OCI-LY7 (cell line): ENCODE data around the gene FAAH2. TPM values are rescaled to one million over a fixed set of nuclear protein-coding genes. Genes with fewer than 3 reads are reported as not detected.
A peak's percentile ranks its signal among the peaks of the same experiment; 100 is the strongest.

Experiments used
- BruUV-seq: library from RNA; stranded (reverse); fragments of 400-500 nt; replicated peaks from 2 replicates; lab custom pipeline; 2021; lab: Mats Ljungman, UMichigan
- CTCF ChIA-PET: fragments of 300-600 bp; sonication (Branson Sonifier 250); formaldehyde crosslinking; loops from one replicate; lab custom pipeline; 2022; ENCODE audit warnings: antibody characterized with exemption; ENCODE audit not compliant: unreplicated experiment; lab: Charles Lee
- POLR2A ChIA-PET: fragments of 300-600 bp; sonication (Branson Sonifier 250); formaldehyde crosslinking; loops from one replicate; lab custom pipeline; 2022; ENCODE audit warnings: antibody characterized with exemption; lab: Charles Lee
- DNase-seq: peaks from one replicate; pipeline ENCODE4 v3.0.0-alpha.2; 2015; ENCODE audit warnings: low spot score
- H2AFZ ChIP-seq: fragments of 200-600 bp; sonication (generic), shearing (Covaris generic); 2 replicates; pipeline ENCODE4 v1.6.1; 2014; ENCODE audit warnings: mild to moderate bottlenecking, antibody characterized with exemption, low read length, moderate library complexity
- H3K27ac ChIP-seq: fragments of 200-600 bp; sonication (generic); 2 replicates; pipeline ENCODE4 v1.5.1; 2014; ENCODE audit warnings: mixed run types, low read depth, mild to moderate bottlenecking, moderate library complexity, low read length, inconsistent platforms; ENCODE audit not compliant: poor library complexity, severe bottlenecking
- H3K36me3 ChIP-seq: fragments of 200-600 bp; sonication (generic); 2 replicates; pipeline ENCODE4 v1.6.1; 2014; ENCODE audit warnings: mild to moderate bottlenecking, antibody characterized with exemption, low read length, moderate library complexity, mixed read lengths; ENCODE audit not compliant: insufficient read depth
- H3K4me1 ChIP-seq: fragments of 200-600 bp; sonication (generic); 2 replicates; pipeline ENCODE4 v1.5.1; 2014; ENCODE audit warnings: mild to moderate bottlenecking, low read length; ENCODE audit not compliant: insufficient read depth, poor library complexity, severe bottlenecking
- H3K4me2 ChIP-seq: fragments of 200-600 bp; sonication (generic); 2 replicates; pipeline ENCODE4 v1.6.1; 2014; ENCODE audit warnings: mild to moderate bottlenecking, low read length
- H3K4me3 ChIP-seq: fragments of 200-600 bp; sonication (generic); 2 replicates; pipeline ENCODE4 v1.5.1; 2014; ENCODE audit warnings: mild to moderate bottlenecking, low read depth, low read length; ENCODE audit not compliant: poor library complexity, severe bottlenecking
- H3K79me2 ChIP-seq: fragments of 200-600 bp; sonication (generic); 2 replicates; pipeline ENCODE4 v1.6.1; 2016; ENCODE audit warnings: low read depth, mild to moderate bottlenecking, low read length, moderate library complexity, mixed read lengths; ENCODE audit not compliant: insufficient read depth
- H3K9me2 ChIP-seq: fragments of 200-600 bp; sonication (generic); 2 replicates; pipeline ENCODE4 v1.6.1; 2016; ENCODE audit warnings: mild to moderate bottlenecking, low read length, mixed read lengths; ENCODE audit not compliant: insufficient read depth
- H3K9me3 ChIP-seq: fragments of 200-600 bp; sonication (generic); 2 replicates; pipeline ENCODE4 v1.6.1; 2014; ENCODE audit warnings: mild to moderate bottlenecking, mixed run types, low read length, mixed read lengths
- H4K20me1 ChIP-seq: fragments of 200-600 bp; sonication (generic); 2 replicates; pipeline ENCODE4 v1.6.1; 2014; ENCODE audit warnings: mild to moderate bottlenecking, antibody characterized with exemption, low read length, moderate library complexity, mixed read lengths; ENCODE audit not compliant: insufficient read depth
- CTCF ChIP-seq: fragments of 200-600 bp; sonication (generic); conservative IDR thresholded peaks from 2 replicates; pipeline ENCODE4 v1.5.1; 2014; ENCODE audit warnings: mild to moderate bottlenecking, antibody characterized with exemption, low read length, moderate library complexity, mixed read lengths
- EZH2phosphoT487 ChIP-seq: fragments of 200-600 bp; sonication (generic); IDR thresholded peaks from 2 replicates; pipeline ENCODE4 v1.6.1; 2018; ENCODE audit warnings: low read depth, borderline replicate concordance, mild to moderate bottlenecking, mixed run types, antibody characterized with exemption, low read length, moderate library complexity, mixed read lengths
- intact Hi-C: fragments of 100-400 bp; cut with micrococcal nuclease; formaldehyde crosslinking; loops from one replicate; pipeline ENCODE4 v1.10.0; 2022; ENCODE audit not compliant: unreplicated experiment
- total RNA-seq, 2 experiments: library from RNA; depleted of rRNA in 1 of 2; stranded (reverse); fragments of >200 nt in 1 of 2; shearing (Covaris generic) in 1 of 2; gene quantifications; 2 replicates each; pipeline ENCODE4 v1.2.3, GENCODE V29; 2014 to 2022

The FAAH2 gene
- total RNA-seq, 2 experiments from 2014 or later = 1.3 to 6.3 TPM

GRCh38 chrX:57451426-57452020, 165.0 kb downstream of the FAAH2 start:
- DNase-seq = no peak
- ChIA-PET CTCF (no interaction called here), POLR2A (no interaction called here)
- no peak overlapping the region for H3K27ac ChIP-seq
- no peak for TF ChIP-seq CTCF
- no peak for TF ChIP-seq EZH2phosphoT487
- no peaks in the 10 kb centered on the region for H3K9me2 ChIP-seq
- no peaks in the 10 kb centered on the region for H3K9me3 ChIP-seq
- H3K79me2 ChIP-seq = no peaks in the 10 kb centered on the region
- H4K20me1 ChIP-seq = no peaks in the 10 kb centered on the region
- H3K36me3 ChIP-seq = no peaks in the 10 kb centered on the region
- BruUV-seq = no TSS peak
- no peak overlapping the region for H3K4me2 ChIP-seq
- H2AFZ ChIP-seq = no peak overlapping the region
- intact Hi-C loops = no loop called here
- H3K4me3 ChIP-seq = no peak overlapping the region
- H3K4me1 ChIP-seq = no peaks in the 10 kb centered on the region

GRCh38 chrX:57453901-57454300, 167.4 kb downstream of the FAAH2 start:
- no peak for TF ChIP-seq EZH2phosphoT487
- TF ChIP-seq CTCF = peak; percentile 79
- DNase-seq = peak; percentile 56
- no TSS peak for BruUV-seq
- no peaks in the 10 kb centered on the region for H4K20me1 ChIP-seq
- H3K9me3 ChIP-seq = no peaks in the 10 kb centered on the region
- ChIA-PET POLR2A (no interaction called here), CTCF (no interaction called here)
- H3K27ac ChIP-seq = no peak overlapping the region
- H2AFZ ChIP-seq = no peak overlapping the region
- H3K4me1 ChIP-seq = no peaks in the 10 kb centered on the region
- H3K36me3 ChIP-seq = no peaks in the 10 kb centered on the region
- no peak overlapping the region for H3K4me2 ChIP-seq
- H3K9me2 ChIP-seq = no peaks in the 10 kb centered on the region
- intact Hi-C loops = loop anchor here (2.0 kb wide), 1 partner anchor 297 kb away; no protein-coding TSS in a partner anchor
- H3K79me2 ChIP-seq = no peaks in the 10 kb centered on the region
- no peak overlapping the region for H3K4me3 ChIP-seq

GRCh38 chrX:57481514-57481913, 195.0 kb downstream of the FAAH2 start:
- no peaks in the 10 kb centered on the region for H3K4me1 ChIP-seq
- no TSS peak for BruUV-seq
- no peaks in the 10 kb centered on the region for H3K9me2 ChIP-seq
- no peaks in the 10 kb centered on the region for H3K9me3 ChIP-seq
- DNase-seq = no peak
- POLR2A ChIA-PET = no interaction called here
- H3K36me3 ChIP-seq = no peaks in the 10 kb centered on the region
- H4K20me1 ChIP-seq = no peaks in the 10 kb centered on the region
- no peaks in the 10 kb centered on the region for H3K79me2 ChIP-seq
- intact Hi-C loops = no loop called here
- H2AFZ ChIP-seq = no peak overlapping the region
- no peak overlapping the region for H3K4me3 ChIP-seq
- CTCF ChIA-PET = no interaction called here
- TF ChIP-seq CTCF (no peak), EZH2phosphoT487 (no peak)
- H3K27ac ChIP-seq = no peak overlapping the region
- H3K4me2 ChIP-seq = no peak overlapping the region
